ENCODE results near the gene RHOV.
A peak's percentile ranks its signal among the peaks of the same experiment; 100 is the strongest.

Gene RHOV, protein sequence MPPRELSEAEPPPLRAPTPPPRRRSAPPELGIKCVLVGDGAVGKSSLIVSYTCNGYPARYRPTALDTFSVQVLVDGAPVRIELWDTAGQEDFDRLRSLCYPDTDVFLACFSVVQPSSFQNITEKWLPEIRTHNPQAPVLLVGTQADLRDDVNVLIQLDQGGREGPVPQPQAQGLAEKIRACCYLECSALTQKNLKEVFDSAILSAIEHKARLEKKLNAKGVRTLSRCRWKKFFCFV

DNA sequence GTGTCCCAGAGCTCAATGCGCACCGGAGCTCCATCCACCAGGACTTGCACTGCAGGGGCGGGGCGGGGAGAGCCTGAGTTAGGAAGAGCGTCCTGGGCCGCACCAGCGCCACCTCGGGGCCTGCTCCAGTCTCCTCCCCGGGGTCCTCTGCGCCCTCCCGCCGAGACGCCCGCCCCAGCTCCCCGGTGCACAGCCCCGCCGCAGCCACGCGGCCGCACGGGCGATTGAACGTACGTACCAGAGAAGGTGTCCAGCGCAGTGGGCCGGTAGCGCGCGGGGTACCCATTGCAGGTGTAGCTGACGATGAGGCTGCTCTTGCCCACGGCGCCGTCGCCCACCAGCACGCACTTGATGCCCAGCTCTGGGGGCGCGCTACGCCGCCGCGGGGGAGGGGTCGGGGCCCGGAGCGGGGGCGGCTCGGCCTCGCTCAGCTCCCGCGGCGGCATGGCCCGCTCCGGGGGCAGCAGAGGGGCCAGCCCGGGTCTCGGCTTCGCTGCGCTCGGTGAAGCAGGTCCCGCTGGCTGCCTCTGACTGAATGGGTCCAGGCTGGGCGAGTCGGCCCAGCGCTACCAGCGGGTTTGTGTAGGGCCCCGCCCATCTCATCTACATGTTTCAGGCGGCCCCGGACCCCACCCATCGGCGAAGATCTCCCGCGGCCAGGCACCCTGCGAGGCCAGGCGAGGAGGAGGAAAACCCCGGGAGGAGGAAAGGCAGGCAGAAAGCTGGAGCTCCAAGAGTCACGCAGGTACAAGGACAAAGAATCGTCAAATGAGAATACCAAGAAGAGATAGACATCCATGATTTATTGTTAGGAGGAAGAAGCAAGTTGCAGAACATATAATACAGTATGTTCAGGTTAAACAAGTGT, at the start of gene RHOV:
RHOV (minus strand) TSS at position 541 of the 868 bp plus-strand sequence; CDS start at position 446, 95 bp downstream.
- DNase-seq (ENCODE audit: low spot score) = peak; percentile 49

DNA sequence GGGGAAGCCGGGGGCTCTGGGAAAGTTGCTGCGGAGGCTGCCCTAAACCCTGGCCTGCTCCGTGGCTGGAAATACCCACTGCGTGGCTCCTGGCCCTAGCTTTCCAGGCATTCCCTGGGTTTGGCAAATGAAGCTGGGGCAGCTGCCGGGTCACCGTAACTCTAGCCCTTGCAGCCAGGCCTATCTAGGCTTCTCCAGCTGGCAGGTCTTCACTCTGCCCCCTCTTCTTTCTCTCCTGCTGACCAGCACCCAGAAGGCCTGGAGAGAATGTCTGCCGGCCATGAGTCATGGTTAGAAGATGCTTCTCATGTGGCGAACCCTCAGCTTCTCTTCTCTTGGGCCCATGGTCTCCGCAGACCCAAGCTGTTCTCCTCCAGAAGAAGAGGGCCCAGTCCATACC, 49.5 kb upstream of the RHOV start:
- DNase-seq (ENCODE audit: low spot score) = no peak

DNA sequence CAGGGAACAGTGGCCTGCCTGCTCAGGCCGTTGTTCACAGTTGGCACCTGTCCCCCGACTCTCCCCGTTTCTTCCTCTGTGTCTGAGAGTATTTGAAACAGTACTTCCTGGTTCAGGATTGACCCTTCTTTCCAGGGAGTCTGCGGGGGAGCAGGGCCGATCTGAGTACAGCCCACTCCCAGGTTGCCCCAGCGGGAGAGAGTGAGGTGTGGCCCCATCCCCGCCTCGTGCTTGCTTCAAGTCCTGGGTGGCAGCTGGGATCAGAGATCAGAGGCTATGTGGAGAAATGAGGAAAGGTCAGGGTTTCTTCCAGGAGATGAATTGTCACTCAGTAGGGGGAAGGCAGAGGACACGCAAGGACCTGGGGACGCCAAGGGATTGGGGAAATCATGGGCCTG, 48.6 kb upstream of the RHOV start:
- no peak for DNase-seq (ENCODE audit: low spot score)

DNA sequence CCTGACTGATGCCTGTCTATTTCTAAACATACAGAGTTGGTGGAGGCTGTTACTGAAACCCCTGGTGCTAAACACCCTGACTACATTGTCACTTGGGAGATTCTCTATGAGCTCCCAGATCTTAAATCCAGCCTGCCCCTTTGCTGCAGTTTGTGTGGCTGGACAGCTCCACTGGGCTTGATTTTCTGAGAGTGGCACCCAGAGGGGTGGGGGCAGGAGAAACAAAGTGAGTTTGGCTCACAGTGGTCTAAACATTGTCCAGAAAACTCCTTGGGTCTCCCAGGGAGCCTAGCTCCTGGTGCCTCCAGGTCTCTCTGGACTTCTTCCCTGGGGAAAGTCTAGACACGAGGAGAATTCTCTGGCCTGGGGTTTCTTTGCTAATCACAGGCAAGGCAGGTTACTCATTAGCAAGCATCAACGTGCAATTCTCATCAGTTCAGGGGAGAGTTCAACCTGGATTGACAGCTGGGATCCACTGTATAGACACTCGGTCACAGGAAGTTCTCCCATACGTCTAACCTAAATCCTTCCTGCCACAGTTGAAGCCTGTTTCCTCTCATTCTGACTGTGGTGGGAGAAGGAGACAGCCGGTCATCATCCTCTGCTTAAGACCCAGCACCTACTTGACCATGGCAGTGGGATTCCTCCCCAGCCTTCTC, 48.0 kb upstream of the RHOV start:
- DNase-seq (ENCODE audit: low spot score) = no peak

DNA sequence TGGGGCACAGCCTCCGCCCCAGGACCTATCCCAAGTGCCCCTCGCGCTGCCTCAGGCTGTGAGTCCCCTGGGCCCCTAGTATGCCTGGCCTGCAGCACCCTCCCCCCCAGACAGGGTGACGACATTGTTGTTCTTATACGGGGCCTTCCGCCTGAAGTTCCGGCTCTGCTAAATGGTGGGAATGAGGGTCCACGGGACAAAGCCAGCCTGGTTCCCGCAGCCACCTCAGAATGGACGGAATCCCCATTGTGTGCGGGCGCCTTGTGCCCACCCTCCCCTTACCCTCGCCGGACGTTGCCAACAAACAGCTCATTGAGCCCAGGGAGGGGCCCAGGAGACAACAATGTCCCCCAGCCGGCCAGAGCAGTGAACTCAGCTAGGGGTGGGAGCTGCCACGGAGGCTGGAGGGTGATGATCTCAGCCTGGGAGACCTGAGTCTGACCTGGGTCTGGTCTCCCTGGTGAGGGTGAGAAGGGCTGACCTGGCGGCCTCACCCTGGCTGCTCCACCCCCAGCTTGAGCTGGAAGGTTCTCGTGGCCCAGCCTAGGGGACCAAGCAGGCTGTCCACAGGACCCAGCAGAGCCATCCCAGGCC, 44.9 kb upstream of the RHOV start:
- no peak for DNase-seq (ENCODE audit: low spot score)

DNA sequence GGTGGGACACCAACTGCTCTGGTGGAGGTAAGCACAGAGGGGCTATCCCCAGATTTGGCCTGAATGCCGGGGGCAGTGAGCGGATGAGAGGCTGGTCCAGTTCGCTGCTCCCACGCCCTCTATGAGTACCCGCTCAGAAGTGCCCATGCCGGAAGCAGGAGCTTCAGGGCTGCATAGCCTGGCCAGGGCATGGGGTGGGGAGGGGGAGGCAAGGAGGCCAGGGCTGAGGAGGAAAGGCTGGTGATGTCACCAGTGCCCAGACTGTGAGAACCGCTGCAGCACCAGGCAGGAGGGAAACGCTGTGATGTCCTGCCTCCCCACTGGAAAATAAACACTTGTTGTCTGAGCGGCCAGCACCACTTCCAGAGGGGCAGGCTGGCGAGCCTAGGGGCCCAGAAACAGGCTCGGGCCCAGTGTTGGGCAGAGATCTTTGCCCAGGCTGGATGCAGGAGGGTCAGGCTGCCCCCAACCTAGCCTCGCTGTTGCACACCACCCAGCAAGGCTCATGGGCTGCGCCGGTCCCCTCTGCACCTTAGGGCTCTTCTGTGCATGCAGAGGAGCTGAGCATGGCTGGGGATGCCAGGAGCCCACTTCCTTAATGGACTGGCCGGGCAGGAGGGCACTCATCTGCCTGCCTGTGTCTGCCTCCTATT, 44.2 kb upstream of the RHOV start:
- no peak for DNase-seq (ENCODE audit: low spot score)

DNA sequence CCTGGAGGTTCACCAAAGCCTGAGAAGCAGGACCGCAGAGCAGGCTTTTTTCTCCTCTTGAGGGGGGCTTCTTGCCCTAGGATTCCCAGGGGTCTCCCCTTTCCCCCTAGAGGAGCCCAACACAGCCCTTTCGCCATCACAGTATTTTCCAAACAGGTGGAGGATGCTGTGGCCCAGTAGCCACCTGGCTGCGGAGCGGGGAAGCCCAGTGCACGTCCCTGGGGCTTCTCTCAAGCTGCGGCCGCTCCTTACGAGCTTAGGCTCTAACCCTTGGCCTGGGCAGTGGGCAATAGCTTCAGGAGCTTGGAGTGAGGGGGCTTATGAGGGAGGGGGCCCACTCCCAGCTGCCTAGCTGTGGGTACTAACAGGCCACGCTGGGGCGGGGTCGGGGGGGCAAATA, 43.6 kb upstream of the RHOV start:
- no peak for DNase-seq (ENCODE audit: low spot score)

DNA sequence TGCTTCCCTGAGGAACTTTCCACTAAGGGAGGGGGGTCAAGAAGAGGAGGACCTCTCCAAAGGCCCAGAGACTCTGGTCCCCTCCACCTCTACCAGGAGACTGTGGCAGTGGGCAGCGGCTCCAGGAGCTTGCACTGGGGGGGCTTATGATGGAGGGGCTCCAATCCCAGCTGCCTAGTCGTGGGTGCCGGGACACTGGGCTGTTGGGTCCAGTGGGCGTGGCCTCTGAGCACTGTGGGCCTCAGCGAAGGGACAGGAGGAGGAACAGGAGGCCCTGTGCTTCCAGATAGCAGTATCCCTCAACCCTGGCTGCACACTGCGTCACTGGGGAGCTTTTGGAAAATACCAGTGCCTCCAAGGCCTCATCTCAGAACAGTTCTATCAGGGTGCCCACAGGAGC, 41.6 kb upstream of the RHOV start:
- no peak for DNase-seq (ENCODE audit: low spot score)

DNA sequence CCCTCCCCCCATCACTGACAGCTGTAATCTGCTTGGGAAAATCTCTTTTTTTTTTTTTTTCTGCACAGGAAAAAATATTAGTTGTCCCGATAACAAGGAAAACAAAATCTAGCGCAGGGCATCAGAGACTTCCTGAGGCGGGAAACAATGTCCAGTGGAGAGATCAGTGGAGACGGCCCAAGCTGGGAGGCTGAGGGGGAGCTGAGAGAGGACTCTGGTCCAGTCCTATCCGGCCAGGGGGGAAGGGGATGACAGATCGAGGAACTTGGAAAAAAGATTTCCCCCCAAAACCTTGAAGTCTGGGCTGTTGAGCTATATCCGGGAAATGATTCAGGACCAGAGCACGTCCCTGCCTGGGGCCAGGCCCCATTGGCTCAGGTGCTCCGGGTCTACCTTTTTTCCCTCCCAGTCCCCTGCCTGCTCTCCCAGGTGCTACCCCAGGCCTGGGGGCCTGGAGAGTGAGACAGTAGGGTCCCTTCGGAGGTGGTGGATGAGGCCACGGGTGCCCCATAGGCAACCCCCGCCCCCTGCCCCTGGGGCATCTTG, 41.2 kb upstream of the RHOV start:
- DNase-seq (ENCODE audit: low spot score) = no peak

DNA sequence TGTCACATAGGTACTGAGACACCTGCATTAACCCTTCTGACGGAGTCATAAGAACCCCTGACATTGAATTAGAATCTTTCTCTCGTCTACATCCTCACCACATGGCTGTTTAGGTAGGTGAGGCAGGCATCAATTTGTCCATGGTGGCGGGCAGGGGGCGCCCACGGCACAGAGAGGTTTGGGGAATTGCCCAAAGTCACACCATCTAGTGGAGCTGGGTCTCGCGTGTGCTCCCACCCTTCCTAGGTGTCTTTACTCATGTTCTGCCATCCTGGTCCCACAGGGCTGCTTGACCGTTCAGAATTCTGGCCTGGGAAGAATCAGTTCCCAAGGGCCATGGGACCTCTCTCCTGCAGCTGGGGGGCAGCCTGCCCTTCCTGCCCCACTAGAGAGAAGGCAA, 40.5 kb upstream of the RHOV start:
- DNase-seq (ENCODE audit: low spot score) = no peak

DNA sequence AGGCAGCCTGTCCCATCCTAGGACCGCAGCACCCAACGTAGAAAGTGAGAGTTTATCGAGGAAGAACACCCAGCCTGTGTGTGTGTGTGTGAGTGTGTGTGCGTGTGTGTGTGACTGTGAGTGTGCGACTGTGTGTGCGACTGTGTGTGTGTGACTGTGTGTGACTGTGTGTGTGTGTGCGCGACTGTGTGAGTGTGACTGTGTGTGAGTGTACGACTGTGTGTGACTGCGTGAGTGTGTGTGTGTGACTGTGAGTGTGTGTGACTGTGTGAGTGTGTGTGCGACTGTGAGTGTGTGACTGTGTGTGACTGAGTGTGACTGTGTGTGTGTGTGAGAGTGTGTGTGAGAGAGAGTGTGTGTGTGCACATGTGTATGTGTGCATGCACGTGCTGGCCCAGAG, 40.0 kb upstream of the RHOV start:
- no peak for DNase-seq (ENCODE audit: low spot score)

DNA sequence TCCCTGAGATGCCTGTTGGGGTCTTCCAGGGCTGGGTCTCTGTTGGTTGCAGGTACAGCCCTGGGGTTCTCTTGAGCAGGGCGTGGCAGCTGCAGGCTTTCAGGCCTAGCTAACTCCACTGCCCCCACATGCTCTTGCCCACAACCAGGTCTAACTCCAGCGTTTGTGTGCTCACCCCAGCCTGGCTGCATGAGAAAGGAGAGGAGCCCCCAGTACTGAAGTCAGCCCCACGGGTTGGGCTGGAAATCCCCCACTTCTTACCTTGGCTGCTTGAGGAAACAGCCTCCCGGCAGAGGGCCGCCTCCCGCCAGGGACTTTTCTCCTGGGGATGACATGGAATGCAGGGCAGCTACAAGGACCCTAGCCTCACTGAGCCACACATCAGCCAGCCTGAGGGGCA, 38.4 kb upstream of the RHOV start:
- DNase-seq (ENCODE audit: low spot score) = no peak

DNA sequence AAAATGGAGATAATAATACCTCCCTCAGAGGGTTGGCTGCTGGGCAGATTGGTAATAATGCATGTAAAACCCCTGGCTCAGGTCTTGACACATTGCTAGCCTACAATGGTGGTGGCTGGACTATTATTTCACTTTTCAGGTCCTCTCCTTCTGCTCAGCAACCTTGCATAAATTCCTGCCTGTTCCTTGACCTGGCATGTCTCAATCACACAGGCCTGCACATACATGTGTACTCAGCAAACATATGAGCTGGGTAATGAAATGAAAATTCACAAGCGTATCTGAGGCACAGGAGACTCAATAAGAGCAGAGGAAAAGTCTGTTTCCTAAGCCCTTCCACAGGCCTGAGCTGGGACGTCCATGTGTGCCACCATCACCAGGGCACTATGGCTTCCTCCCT, 37.7 kb upstream of the RHOV start:
- no peak for DNase-seq (ENCODE audit: low spot score)

DNA sequence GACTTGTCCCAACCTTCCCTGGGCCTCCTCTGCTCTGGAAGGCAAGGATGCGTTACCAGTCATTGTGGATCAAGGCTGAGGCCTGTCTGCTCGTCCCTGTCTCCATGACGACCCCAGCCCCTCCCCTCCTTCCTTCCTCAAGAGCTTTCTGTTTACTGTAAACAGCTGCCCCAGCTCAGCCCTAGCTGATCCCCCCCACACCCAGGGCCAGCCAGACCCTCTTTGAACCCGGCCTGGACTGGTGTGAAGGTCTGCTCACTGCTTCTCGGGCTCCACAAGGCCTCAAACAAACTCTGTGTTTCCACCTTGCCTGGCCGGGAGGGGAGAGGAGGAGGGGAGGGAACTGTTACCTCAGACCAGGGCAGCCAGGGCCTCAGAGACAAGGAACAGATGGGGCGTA, 37.1 kb upstream of the RHOV start:
- DNase-seq (ENCODE audit: low spot score) = no peak

DNA sequence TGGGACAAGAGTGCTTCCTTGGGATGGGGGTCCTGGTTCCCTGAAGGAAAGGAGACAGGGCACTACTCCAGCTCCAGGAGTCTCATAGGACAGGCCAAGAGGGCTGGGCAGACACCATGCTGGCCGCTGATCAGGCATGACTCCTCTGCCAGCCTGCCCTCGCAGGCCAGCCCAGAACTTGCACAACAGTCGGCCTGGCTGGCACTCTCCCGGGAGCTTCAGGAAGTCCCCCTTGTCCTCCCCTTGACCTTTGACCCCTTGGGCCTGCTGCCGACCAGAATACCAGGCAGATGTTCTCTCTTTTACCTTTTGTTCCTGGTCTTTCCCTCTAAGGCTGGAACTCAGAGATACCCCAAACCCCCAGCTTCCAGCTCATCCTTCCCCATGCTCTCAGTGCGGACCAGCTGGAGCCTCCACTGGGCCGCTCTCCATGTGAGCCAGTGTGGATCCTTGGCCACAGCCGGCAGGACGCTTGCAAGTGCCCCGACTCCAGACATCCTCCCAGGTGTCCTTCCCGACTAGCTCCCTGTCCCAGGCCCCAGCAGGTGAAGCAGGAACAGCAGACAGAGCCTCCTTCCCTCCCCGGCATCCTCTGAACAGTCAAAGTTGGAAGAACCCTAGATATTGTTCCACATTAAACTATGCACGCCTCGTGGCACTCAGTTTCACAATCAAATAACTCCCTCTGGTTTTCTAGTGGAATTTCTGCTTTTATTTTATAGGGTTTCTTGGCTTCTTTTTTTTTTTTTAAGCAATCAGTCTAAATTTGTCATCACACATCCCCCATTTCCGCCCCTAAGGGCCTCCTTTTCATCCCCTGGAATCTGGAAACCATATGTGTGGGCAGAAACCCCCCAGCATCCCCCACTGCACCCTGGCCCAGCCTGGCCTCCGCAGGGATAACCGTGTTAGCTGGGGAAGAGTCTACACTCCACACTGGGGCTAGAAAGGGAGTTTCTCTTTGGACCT, 35.9 kb upstream of the RHOV start:
- no peak for DNase-seq (ENCODE audit: low spot score)

DNA sequence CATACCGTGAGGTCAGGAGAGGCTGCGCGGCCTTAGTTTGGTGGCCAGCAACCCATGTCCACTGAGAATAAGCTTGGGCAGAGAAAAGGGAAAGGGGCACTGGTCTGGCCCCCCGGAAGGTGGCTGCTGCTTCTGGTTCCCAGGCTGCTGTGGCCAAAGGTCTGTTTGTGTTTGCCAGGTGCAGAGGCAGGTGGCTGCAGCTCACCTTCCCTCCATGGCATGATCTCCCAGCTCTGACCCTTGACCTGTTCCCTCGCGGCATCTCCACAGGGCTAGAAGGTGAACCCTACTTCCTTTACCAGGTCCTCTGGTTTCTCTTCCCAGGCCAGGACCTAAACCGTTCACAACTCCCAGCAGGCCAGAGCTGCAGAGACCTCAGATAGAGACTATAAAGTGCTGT, 34.1 kb upstream of the RHOV start:
- DNase-seq (ENCODE audit: low spot score) = no peak

DNA sequence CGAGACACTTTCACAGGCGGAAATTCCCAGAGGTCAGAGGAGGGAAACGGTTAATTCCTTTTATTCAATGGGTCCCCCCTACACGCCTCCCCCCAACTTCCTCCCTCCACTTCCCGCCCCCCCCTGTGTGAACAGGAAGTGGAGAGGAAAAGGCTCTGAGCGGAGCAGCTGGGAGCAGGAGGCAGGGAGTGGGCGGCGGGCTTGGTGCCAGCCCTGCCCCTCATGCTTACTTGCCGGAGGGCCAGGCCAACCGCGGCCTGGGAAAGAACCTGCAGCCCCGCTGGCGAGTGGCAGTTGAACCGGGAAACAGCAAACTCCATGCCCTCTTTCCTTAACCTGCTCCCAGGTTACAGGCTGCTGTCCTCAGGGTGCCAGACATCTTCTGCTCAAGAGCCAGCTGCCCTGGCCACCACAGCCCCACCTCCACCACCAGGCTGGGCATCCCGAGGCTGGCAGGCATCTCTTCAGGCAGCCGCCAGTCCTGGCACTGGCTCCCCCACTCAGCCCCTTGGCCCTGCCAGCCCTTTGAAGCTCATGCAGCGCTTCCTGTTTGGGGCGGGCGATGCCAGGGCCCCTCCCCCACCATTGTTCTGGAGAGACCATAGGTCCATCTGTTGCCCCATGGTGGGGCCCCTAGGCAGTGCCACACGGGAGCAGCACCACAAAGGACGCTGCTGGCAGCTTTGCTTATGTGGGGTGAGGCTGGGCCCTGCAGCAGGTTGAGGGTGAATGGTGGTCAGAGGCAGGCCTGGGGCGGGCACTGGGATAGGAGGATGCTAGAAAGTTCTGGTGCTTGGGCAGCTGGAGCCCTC, 33.2 kb upstream of the RHOV start:
- DNase-seq (ENCODE audit: low spot score) = peak; percentile 56

DNA sequence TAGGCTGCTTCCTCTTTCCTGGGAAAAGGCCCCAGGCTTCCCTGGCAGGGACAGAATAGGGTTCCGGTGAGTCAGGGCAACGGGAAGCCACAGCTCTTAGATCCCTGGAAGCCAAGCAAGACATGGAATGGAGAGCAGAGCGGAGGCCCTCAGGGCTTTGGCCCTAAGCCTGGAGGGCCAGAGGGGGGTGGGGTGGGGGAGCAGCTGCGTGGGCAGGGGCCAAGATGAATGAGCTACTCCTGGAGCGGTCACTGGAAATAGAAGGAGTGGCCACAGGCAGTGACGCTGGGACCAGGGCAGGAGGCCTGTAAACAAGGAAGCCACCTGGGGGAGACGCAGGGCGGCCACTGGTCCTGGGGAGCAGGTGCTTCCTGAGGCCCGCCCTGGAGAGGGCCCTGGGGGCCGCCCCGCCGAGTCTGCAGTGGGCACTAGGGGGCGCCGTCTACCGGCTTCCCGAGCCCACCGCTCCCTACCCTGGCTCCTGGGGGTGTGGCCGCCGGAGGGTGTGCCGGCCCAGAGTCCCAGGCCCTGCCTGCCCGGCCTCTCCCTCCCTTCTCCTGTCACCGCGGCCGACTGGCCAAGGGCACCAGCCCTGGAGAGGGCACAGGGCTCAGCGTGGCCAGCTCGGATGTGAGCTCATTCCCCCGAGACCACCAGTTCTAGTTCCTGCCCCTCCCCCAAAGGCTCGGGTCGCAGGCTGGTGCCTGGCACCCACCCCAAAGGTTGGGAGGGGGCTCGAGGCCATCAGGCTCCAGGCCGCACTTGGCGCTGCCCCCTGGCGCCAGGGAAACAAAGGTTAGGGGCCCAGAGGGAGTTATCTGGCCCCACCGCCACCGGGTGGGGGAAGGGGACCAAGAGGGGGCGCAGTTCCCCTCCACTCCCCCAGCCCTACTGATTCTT, 32.3 kb upstream of the RHOV start:
- DNase-seq (ENCODE audit: low spot score) = peak; percentile 72

Data from Ammon's horn (tissue), 1 donor.